ENCODE results near the gene NFYB. TPM values are rescaled to one million over a fixed set of nuclear protein-coding genes. Genes with fewer than 3 reads are reported as not detected.
A peak's percentile ranks its signal among the peaks of the same experiment; 100 is the strongest.

Gene NFYB
- total RNA-seq, 6 donors from 2014 or later, result 20.3 to 101 (median 39.0) TPM

DNA sequence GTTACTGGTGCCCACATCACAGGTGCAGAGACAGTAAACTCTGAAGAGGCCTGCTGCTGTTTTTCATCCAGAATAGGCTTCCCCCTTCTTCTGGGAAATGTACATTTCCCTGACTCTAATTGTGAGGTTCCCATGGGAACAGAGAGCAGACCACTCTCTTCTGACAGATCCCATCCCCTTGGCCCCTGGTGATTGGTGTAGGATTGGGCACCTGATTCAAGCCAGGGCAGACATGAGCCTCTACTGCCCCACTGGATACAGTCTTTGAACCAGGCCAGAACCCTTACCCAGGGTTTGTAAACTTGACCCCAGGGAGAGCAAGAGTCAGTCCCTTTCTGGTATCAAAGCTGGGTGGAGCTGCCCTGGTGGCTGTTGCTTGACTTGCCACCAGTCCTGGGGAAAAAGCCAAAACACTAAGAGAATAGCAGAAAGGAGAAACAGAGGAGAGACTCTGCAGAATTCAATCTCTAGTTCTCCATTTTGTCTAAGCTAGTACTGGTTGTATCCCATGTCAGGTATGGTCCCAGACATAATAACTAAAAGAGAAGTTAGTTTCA, 14.8 kb upstream of the NFYB start:
- Histone ChIP-seq H3K4me3 (no peak overlapping the region), H3K9me3 (no peaks in the 10 kb centered on the region), H3K27ac (no peak overlapping the region), H3K4me1 (no peaks in the 10 kb centered on the region), H3K27me3 (no peaks in the 10 kb centered on the region), H3K36me3 (no peaks in the 10 kb centered on the region)
- TF ChIP-seq POLR2A (IDR thresholded peaks at IDR 0.05) (no peak), POLR2AphosphoS5 (IDR thresholded peaks at IDR 0.05) (no peak), EP300 (IDR thresholded peaks at IDR 0.05) (no peak)
- TF ChIP-seq, protein P1, sequence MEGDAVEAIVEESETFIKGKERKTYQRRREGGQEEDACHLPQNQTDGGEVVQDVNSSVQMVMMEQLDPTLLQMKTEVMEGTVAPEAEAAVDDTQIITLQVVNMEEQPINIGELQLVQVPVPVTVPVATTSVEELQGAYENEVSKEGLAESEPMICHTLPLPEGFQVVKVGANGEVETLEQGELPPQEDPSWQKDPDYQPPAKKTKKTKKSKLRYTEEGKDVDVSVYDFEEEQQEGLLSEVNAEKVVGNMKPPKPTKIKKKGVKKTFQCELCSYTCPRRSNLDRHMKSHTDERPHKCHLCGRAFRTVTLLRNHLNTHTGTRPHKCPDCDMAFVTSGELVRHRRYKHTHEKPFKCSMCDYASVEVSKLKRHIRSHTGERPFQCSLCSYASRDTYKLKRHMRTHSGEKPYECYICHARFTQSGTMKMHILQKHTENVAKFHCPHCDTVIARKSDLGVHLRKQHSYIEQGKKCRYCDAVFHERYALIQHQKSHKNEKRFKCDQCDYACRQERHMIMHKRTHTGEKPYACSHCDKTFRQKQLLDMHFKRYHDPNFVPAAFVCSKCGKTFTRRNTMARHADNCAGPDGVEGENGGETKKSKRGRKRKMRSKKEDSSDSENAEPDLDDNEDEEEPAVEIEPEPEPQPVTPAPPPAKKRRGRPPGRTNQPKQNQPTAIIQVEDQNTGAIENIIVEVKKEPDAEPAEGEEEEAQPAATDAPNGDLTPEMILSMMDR (IDR thresholded peaks at IDR 0.05), result no peak
- ATAC-seq (ENCODE audit: low FRiP score in 2 of 2) (no peak), DNase-seq (no peak)

DNA sequence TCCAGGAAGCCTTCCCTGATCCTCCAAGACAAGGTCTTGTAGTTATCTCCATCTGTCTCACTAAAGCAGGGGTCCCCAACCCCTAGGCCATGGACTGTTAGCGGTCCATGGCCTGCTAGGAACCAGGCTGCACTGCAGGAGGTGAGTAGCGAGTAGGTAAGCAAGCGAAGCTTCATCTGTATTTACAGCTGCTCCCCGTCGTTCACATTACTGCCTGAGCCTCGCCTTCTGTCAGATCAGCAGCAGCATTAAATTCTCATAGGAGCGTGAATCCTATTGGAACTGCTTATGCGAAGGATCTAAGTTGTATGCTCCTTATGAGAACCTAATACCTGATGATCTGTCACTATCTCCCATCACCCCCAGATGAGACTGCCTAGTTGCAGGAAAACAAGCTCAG, 12.4 kb upstream of the NFYB start:
- Histone ChIP-seq H3K4me3 (no peak overlapping the region), H3K9me3 (no peaks in the 10 kb centered on the region), H3K27me3 (no peaks in the 10 kb centered on the region), H3K4me1 (no peaks in the 10 kb centered on the region), H3K36me3 (no peaks in the 10 kb centered on the region), H3K27ac (no peak overlapping the region)
- TF ChIP-seq, protein P1 (IDR thresholded peaks at IDR 0.05), result no peak
- TF ChIP-seq POLR2A (IDR thresholded peaks at IDR 0.05) (no peak), EP300 (IDR thresholded peaks at IDR 0.05) (no peak), POLR2AphosphoS5 (IDR thresholded peaks at IDR 0.05) (no peak)
- DNase-seq, result no peak
- WGBS, 2 donors, result 88 to 91% methylated on average over 8 of the region's 8 CpGs
- no peak for ATAC-seq (ENCODE audit: low FRiP score in 2 of 2)

DNA sequence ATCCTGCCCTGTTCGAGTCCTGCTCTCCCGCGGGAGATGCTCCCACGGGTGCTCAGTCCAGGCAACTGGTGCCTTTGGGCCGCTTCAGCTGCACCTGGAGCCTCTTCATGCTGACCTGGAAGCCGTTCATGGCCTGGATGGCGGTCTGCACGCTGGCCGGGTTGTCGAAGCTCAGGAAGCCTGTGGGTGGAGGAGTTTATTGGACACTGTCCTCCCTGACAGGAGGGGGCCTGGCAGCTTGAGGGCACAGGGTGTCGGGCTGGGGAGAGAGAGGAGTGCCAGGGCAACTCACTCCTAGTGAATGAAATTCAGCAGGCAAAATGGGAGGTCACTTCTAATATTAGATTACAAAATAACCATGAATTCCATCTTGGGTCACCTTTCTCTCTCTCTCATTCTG, 9.3 kb upstream of the NFYB start:
- TF ChIP-seq EP300 (IDR thresholded peaks at IDR 0.05) (no peak), POLR2A (IDR thresholded peaks at IDR 0.05) (no peak), POLR2AphosphoS5 (IDR thresholded peaks at IDR 0.05) (no peak)
- TF ChIP-seq, protein P1 (IDR thresholded peaks at IDR 0.05), result no peak
- ATAC-seq (ENCODE audit: low FRiP score in 2 of 2) (no peak), DNase-seq (peak in 1 of 2 donors; percentile 59)
- no peaks in the 10 kb centered on the region for H3K4me1 ChIP-seq
- no peaks in the 10 kb centered on the region for H3K9me3 ChIP-seq
- no peaks in the 10 kb centered on the region for H3K27me3 ChIP-seq
- WGBS, 2 donors, result 70 to 80% methylated on average over 11 of the region's 11 CpGs
- H3K27ac ChIP-seq, result no peak overlapping the region
- no peak overlapping the region for H3K4me3 ChIP-seq
- H3K36me3 ChIP-seq, result no peaks in the 10 kb centered on the region

DNA sequence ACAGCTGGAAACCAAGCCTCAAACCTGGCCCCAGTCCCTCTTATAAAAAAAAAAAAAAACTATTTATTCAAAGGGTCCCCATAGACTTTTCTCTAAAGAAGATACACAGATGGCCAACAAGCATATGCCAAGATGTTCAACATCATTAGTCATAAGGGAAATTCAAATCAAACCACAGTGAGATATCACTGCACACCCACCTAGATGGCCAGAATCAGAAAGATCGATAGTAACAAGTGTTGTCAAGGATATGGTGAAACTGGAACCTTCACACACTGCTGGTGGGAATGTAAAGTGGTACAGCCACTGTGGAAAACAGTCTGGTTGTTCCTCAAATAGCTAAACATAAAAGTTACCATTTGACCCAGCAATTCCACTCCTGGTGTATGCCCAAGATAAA, 5.9 kb upstream of the NFYB start:
- TF ChIP-seq, protein P1 (IDR thresholded peaks at IDR 0.05), result no peak
- TF ChIP-seq POLR2A (IDR thresholded peaks at IDR 0.05) (no peak), POLR2AphosphoS5 (IDR thresholded peaks at IDR 0.05) (no peak), EP300 (IDR thresholded peaks at IDR 0.05) (no peak)
- H3K4me3 ChIP-seq, result no peak overlapping the region
- no peak overlapping the region for H3K27ac ChIP-seq
- 76 to 93% methylated on average over 1 of the region's 1 CpG for WGBS, 2 donors
- no peaks in the 10 kb centered on the region for H3K36me3 ChIP-seq
- DNase-seq (no peak), ATAC-seq (ENCODE audit: low FRiP score in 2 of 2) (no peak)
- H3K9me3 ChIP-seq, result no peaks in the 10 kb centered on the region
- no peaks in the 10 kb centered on the region for H3K27me3 ChIP-seq
- peaks cover 0 to 3% (median 0%) of the 10 kb centered on the region in 4 donors for H3K4me1 ChIP-seq

DNA sequence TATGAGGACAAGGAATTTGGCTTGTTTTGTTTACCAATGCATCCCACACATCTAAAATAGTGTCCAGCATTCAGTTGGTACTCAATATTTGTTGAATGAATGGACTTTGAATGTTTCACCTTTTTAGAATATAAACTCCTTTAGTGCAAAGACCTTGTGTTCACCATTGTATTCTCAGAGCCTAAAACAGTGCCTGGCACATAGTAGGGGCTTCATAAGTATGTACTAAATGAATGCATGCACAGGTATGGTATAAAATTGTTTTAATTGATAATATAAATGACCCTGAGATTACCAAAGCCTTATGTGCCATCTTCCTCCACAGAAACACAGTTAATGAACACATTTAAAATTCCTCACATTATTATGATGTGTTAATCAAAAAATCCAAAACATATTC, 5.0 kb upstream of the NFYB start:
- ATAC-seq (ENCODE audit: low FRiP score in 2 of 2) (no peak), DNase-seq (no peak)
- H3K9me3 ChIP-seq, result no peaks in the 10 kb centered on the region
- H3K36me3 ChIP-seq, result no peaks in the 10 kb centered on the region
- peaks cover 4 to 11% (median 5%) of the 10 kb centered on the region in 4 donors for H3K4me1 ChIP-seq
- H3K4me3 ChIP-seq, result no peak overlapping the region
- TF ChIP-seq POLR2A (IDR thresholded peaks at IDR 0.05) (no peak), EP300 (IDR thresholded peaks at IDR 0.05) (no peak), POLR2AphosphoS5 (IDR thresholded peaks at IDR 0.05) (no peak)
- TF ChIP-seq, protein P1 (IDR thresholded peaks at IDR 0.05), result no peak
- H3K27me3 ChIP-seq, result no peaks in the 10 kb centered on the region
- H3K27ac ChIP-seq, result no peak overlapping the region

Measured in upper lobe of left lung (tissue), 6 donors.